Activated CD8-positive, alpha-beta memory T cell treated with anti-CD3 and anti-CD28 coated beads, Interleukin-2, amount 50 U/mL, for 24 hours (primary cell): ENCODE results near the gene CHRM2.

Experiments used
- DNase-seq: peaks from one replicate; pipeline ENCODE4 v3.0.0-alpha.2; 2020; ENCODE audit errors: extremely low read depth

CHRM2 gene

DNA sequence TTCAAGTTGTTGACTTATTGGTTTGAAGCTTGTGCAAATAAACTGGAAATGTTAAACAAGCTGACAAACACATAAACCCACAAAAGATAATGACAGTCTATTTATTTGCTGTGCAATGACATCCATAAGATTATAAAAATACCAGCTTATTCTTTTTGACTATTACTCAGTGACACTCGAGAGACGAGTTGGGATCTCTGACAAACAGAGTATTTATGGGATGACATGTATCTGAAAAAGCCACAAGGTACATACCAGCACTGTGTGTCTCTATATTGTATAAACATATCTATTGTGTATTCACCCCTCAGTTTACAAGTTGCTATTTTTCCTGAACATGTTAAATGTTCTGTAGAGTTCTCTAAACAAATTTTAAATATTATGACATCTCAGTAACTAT, 88.9 kb downstream of the CHRM2 start:
- DNase-seq = no peak

DNA sequence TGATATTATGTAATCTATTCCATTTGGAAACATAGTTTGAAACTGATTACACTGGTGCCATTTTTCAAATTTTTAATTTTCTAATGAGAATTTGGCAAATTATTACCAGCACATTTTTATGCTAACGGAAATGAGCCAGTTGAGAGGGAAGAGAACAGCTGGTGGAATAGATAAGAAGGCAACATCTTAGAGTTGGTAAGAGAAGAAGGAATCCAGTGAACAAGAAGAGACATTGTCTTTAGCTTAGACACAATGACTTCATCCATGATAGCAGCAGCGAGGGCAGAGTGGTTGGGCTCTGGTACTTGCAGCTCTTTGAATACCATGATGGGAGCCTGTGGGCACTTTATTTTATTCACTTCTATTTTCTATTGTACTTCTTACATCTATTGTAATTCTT, 89.6 kb downstream of the CHRM2 start:
- DNase-seq = no peak

GRCh38 chr7:136964347-136964746, 95.9 kb downstream of the CHRM2 start:
- DNase-seq = no peak

- no peak for DNase-seq
Measured at GRCh38 chr7:136966825-136967224, 98.4 kb downstream of the CHRM2 start.

GRCh38 chr7:136969761-136970160, 101.3 kb downstream of the CHRM2 start:
- no peak for DNase-seq

- no peak for DNase-seq
Measured at GRCh38 chr7:136971776-136972175, 103.3 kb downstream of the CHRM2 start.

DNA sequence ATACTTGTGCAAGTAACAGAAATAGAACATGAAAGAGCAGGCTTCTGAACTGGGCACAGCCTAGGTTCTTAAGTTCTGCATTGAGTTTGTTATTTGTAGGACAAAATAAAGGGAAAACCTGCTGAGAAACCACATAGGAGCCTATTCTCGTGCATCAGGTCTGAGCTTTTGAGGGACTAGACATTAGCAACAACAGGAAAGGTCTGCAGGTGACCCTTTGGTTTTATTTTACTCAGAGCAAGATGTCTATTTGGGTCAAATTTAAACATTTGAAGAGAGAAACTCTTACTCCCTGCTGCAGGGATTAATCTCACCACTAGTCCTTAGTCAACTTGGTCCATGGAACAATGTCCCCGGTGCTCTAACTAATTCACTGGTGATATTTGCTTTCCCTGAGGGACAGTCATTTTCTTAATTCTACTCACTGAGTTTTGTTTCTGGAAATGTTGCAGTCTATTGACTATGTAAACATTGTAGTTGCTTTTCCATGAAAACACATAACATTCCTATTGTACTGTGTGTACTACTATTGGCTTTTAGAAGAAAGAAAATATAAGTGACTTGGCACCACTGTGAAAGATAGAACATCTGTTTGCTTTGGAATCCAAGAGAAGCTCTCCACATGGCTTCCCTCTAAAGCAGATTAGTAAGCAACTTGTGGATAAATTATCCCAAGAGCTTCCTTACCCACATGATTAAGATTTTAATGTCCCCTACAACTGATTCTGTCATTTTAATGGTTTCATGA, 108.2 kb downstream of the CHRM2 start:
- no peak for DNase-seq

DNA sequence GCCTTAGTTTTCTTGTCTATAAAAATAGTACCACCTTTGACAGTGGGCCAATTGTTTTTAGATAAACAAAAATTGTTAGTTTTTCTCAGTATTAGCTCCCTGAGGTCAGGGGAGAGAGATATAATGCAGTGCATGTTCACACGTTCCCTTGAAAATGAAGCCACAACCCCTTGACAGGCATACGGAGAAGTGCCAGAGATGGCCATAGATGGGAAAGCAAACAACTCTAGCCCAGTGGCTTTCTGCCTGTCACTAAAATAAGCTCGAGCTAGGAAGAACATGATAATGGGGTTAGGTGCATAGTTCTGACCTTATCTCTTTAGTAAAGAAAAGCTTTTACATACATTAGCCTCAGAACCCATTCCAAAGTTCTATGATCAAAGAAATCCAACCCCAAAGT, 124.9 kb downstream of the CHRM2 start:
- no peak for DNase-seq

GRCh38 chr7:136997735-136998134, 129.3 kb downstream of the CHRM2 start:
- DNase-seq = no peak

DNA sequence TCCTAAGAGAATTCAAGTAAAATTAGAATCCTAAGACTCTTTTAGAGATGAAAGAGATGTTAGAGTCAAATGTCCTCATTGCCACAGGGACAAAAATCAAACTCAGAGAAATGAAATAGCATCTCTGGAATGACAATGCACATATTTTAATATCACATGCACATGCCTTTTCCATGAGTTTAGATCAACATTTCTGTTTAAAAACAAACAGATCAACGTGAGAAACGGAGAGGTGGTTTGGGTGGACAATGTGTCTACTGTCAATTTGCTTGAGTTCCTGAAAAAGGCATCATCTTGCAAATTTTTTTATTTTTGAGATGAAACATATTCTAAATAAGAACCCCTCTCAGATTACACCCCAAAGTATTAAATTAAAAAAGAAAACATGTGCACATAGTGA, 130.0 kb downstream of the CHRM2 start:
- no peak for DNase-seq

GRCh38 chr7:137000621-137001020, 132.2 kb downstream of the CHRM2 start:
- DNase-seq = no peak

DNA sequence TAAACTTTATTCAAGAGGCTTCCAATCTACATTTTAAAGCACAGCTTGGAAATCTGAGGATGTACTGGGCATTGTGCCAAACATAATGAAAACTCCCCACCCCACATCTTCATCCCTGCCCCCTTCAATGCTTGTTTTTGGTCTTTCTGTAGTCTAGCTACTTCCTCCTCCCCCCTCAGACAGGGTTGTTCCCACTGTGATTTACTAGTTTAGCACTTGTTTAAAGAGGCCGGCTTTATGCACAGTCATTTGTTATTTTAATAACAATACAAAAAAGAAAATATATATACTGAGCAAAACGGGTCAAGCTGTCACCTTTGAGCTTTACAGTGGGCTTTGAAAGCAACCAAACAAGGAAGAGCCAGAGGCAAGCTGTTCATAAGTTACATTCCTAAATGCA, 132.6 kb downstream of the CHRM2 start:
- DNase-seq = no peak

- no peak for DNase-seq
Measured at GRCh38 chr7:137001478-137001877, 133.0 kb downstream of the CHRM2 start.

GRCh38 chr7:137003086-137003485, 134.6 kb downstream of the CHRM2 start:
- no peak for DNase-seq

DNA sequence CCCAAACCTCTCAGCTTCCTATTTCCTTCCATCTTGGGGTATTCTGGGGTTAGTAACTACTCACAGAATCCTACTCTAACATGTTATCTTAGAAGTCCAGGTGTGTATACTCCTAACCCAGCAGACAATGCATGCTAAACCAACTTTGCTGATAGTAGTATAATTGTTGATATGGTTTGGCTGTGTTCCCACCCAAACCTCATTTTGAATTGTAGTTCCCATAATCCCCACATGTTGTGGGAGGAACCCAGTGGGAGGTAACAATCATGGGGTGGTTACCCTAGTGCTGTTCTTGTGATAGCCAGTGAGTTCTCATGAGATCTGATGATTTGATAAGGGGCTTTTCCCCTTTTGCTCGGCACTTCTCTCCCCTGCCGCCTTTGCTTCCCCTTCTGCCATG, 135.1 kb downstream of the CHRM2 start:
- no peak for DNase-seq

GRCh38 chr7:137005873-137006272, 137.4 kb downstream of the CHRM2 start:
- DNase-seq = no peak

DNA sequence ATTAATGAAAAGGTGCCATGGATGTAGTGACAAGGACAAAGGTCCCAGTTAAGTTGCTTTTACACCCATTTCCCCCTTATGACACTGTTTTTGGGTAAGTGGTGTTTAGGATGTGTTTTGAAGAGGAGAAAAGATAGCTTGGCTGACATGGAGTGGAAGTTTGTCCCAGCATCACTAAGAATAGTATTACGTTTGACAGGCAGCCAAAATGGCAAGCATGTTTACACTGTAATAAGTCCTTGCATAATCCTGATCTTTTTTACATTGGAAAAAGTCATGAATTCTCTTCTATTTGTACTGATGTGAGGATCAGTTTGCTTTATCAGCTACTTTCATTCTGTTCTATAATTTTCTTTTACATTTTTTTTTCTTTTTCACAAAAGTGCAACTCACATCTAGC, 137.8 kb downstream of the CHRM2 start:
- DNase-seq = no peak

DNA sequence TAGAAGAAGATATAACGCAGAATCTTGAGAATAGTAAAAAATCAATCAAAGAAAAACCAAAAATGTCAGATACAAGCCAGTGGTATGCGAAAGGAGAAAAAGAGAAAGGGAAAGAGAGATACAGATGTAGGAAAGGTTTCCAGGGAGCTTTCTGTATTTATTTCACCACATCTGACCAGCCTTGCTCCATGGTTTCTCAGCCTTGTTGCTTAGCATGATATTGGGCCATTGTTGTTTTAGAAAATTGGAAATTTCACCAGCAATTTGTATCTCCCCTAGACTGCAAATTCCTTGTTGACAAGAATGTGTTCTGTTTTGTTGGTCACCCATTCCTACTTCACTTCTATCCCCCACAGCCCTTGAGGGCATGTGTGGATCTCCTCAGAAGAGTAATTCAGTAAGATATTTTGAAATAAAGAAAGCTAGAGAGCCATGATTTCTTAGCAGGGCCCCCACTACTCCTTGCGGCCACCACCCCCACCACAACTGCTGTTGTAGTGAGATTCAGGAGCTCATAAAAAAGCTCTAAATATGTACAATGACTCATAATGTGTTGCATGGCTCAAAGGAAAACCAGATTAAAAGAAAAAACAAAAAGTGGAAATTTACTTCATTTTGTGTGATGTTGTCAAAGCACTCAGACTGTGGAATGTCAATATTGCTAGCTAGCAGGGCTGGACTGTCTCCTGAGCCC, 138.7 kb downstream of the CHRM2 start:
- DNase-seq = no peak

- DNase-seq = no peak
Measured at GRCh38 chr7:137009404-137009803, 141.0 kb downstream of the CHRM2 start.

GRCh38 chr7:137015015-137015414, 146.6 kb downstream of the CHRM2 start:
- no peak for DNase-seq

DNA sequence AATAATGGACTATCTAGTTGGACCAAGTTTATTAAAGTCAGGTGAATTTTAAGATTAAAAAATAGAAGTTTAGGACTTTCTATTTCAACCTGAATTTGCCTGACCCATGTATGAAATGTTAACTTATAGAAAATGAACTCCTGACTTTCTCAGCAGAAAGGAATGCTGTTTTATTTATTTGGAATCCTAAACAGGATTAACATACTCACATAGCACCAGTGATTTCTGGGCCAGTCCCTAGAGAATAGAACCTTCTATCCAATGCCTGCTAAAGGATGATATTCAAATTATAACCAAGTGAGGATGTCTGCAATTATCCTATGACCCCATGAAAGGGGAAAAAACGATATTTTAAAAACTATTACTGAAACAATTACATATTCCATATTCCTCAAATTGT, 148.8 kb downstream of the CHRM2 start:
- no peak for DNase-seq

DNA sequence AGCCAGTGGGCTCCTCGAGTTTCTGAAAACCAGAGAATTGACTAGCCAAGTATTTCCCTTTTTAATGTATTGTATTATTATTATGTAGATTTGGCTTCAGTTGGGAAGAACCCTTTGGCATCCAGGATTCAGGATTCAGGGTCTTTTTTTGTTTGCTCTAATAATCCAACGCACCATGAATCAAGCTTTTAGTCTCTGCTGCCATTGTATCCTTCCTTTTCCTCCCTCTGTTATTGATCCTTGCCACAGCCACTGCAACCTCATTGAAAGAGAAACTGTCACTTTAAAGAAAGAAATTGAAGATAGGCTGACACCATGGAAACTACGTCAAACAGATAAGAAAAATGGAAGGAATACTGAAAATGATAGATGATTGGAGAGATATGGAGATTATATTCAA, 150.0 kb downstream of the CHRM2 start:
- no peak for DNase-seq

- DNase-seq = no peak
Measured at GRCh38 chr7:137020351-137020750, 151.9 kb downstream of the CHRM2 start.
